HEK293 (cell line): ENCODE measurements around the gene DPT.

Experiments
- CTCF ChIA-PET: fragments of 350-600 bp; formaldehyde crosslinking; extraction: SDS; loops from one replicate; lab custom pipeline; 2021; ENCODE audit warnings: antibody characterized with exemption; lab: Yijun Ruan, JAX
- POLR2A ChIA-PET: fragments of 300-600 bp; formaldehyde crosslinking; extraction: SDS; loops from one replicate; lab custom pipeline; 2020; ENCODE audit warnings: antibody characterized with exemption, inconsistent platforms; lab: Yijun Ruan, JAX
- H3K27ac ChIP-seq: fragments of 200-500 bp; sonication (Bioruptor generic); 2 replicates; pipeline ENCODE4 v1.5.1; 2014; ENCODE audit warnings: low read depth, low read length, control low read depth, inconsistent platforms; ENCODE audit errors: extremely low read depth
- H3K36me3 ChIP-seq, 2 experiments: fragments of 200-500 bp in 1 of 2; sonication (Bioruptor generic) in 1 of 2; 1 replicate in 1 of 2; 2 replicates in 1 of 2; pipeline ENCODE4 v1.5.1; 2014 to 2017; ENCODE audit warnings: inconsistent platforms in 2 of 2, low read length in 2 of 2; ENCODE audit not compliant: control insufficient read depth in 2 of 2, insufficient read depth in 1 of 2
- H3K4me1 ChIP-seq: fragments of 200-500 bp; sonication (Bioruptor generic); 2 replicates; pipeline ENCODE4 v1.5.1; 2014; ENCODE audit warnings: mild to moderate bottlenecking, low read length, inconsistent platforms; ENCODE audit not compliant: control insufficient read depth, insufficient read depth
- H3K4me3 ChIP-seq: 2 replicates; pipeline ENCODE4 v1.5.1; 2011; ENCODE audit warnings: low read depth, mild to moderate bottlenecking, control low read depth, low read length, moderate library complexity
- H3K9me3 ChIP-seq: fragments of 200-500 bp; sonication (Bioruptor generic); 2 replicates; pipeline ENCODE4 v1.5.1; 2014; ENCODE audit warnings: low read depth, low read length, inconsistent platforms; ENCODE audit not compliant: control insufficient read depth, insufficient read depth
- FEZF1 ChIP-seq: fragments of 450-650 bp; formaldehyde crosslinking; IDR thresholded peaks from 2 replicates; pipeline ENCODE4 v1.5.1; 2016; ENCODE audit warnings: missing biosample characterization, missing genetic modification characterization
- HOXC10 ChIP-seq: sonication (generic); formaldehyde crosslinking; IDR thresholded peaks from 2 replicates; pipeline ENCODE4 v1.8.1; 2023; ENCODE audit warnings: mild to moderate bottlenecking, missing genetic modification reagents
- MZF1 ChIP-seq: fragments of 450-650 bp; formaldehyde crosslinking; IDR thresholded peaks from 2 replicates; pipeline ENCODE4 v1.5.1; 2017; ENCODE audit warnings: missing biosample characterization, missing genetic modification characterization, borderline replicate concordance
- YY1 ChIP-seq: fragments of 450-650 bp; formaldehyde crosslinking; IDR thresholded peaks from 2 replicates; pipeline ENCODE4 v1.5.1; 2018; ENCODE audit warnings: missing biosample characterization, missing genetic modification characterization
- ZBTB48 ChIP-seq: fragments of 450-650 bp; formaldehyde crosslinking; IDR thresholded peaks from 2 replicates; pipeline ENCODE4 v1.5.1; 2016; ENCODE audit warnings: missing biosample characterization, missing genetic modification characterization
- ZFP3 ChIP-seq: fragments of 450-650 bp; formaldehyde crosslinking; IDR thresholded peaks from 2 replicates; pipeline ENCODE4 v1.5.1; 2016; ENCODE audit warnings: low read depth, missing biosample characterization, missing genetic modification characterization
- ZNF114 ChIP-seq: fragments of 450-650 bp; formaldehyde crosslinking; IDR thresholded peaks from 2 replicates; pipeline ENCODE4 v1.5.0; 2017; ENCODE audit warnings: missing biosample characterization, missing genetic modification characterization
- ZNF140 ChIP-seq: fragments of 450-650 bp; formaldehyde crosslinking; IDR thresholded peaks from 2 replicates; pipeline ENCODE4 v1.5.1; 2016; ENCODE audit warnings: missing biosample characterization, missing genetic modification characterization
- ZNF146 ChIP-seq: fragments of 450-650 bp; formaldehyde crosslinking; IDR thresholded peaks from 2 replicates; pipeline ENCODE4 v1.5.1; 2016; ENCODE audit warnings: missing biosample characterization, missing genetic modification characterization
- ZNF155 ChIP-seq: fragments of 450-650 bp; formaldehyde crosslinking; IDR thresholded peaks from 2 replicates; pipeline ENCODE4 v1.5.1; 2016; ENCODE audit warnings: missing biosample characterization, missing genetic modification characterization
- ZNF211 ChIP-seq: fragments of 450-650 bp; formaldehyde crosslinking; IDR thresholded peaks from 2 replicates; pipeline ENCODE4 v1.5.1; 2016; ENCODE audit warnings: low read depth, missing biosample characterization, missing genetic modification characterization
- ZNF23 ChIP-seq: fragments of 450-650 bp; formaldehyde crosslinking; IDR thresholded peaks from 2 replicates; pipeline ENCODE4 v1.5.1; 2016; ENCODE audit warnings: missing biosample characterization, missing genetic modification characterization, borderline replicate concordance
- ZNF398 ChIP-seq: fragments of 450-650 bp; formaldehyde crosslinking; IDR thresholded peaks from 2 replicates; pipeline ENCODE4 v1.5.1; 2017; ENCODE audit warnings: missing biosample characterization, missing genetic modification characterization
- ZNF510 ChIP-seq: fragments of 450-650 bp; formaldehyde crosslinking; IDR thresholded peaks from 2 replicates; pipeline ENCODE4 v1.5.1; 2018; ENCODE audit warnings: mild to moderate bottlenecking, missing genetic modification characterization, missing biosample characterization; ENCODE audit not compliant: insufficient replicate concordance
- ZNF514 ChIP-seq: fragments of 450-650 bp; formaldehyde crosslinking; IDR thresholded peaks from 2 replicates; pipeline ENCODE4 v1.5.1; 2016; ENCODE audit warnings: missing biosample characterization, missing genetic modification characterization
- ZNF518A ChIP-seq: fragments of 450-650 bp; formaldehyde crosslinking; conservative IDR thresholded peaks from 2 replicates; pipeline ENCODE4 v1.5.1; 2016; ENCODE audit warnings: low read depth, missing biosample characterization, missing genetic modification characterization
- ZNF596 ChIP-seq: fragments of 450-650 bp; IDR thresholded peaks from 2 replicates; pipeline ENCODE4 v1.5.0; 2018; ENCODE audit warnings: missing biosample characterization, mild to moderate bottlenecking, missing genetic modification characterization, moderate library complexity
- ZNF621 ChIP-seq: fragments of 450-650 bp; formaldehyde crosslinking; IDR thresholded peaks from 2 replicates; pipeline ENCODE4 v1.5.1; 2017; ENCODE audit warnings: missing biosample characterization, missing genetic modification characterization
- ZNF624 ChIP-seq: fragments of 450-650 bp; formaldehyde crosslinking; IDR thresholded peaks from 2 replicates; pipeline ENCODE4 v1.5.1; 2017; ENCODE audit warnings: missing biosample characterization, missing genetic modification characterization
- ZNF629 ChIP-seq: fragments of 450-650 bp; formaldehyde crosslinking; IDR thresholded peaks from 2 replicates; pipeline ENCODE4 v1.5.1; 2017; ENCODE audit warnings: missing biosample characterization, missing genetic modification characterization
- ZNF660 ChIP-seq: fragments of 450-650 bp; IDR thresholded peaks from 2 replicates; pipeline ENCODE4 v1.5.1; 2018; ENCODE audit warnings: missing biosample characterization, mild to moderate bottlenecking, missing genetic modification characterization
- ZNF701 ChIP-seq: fragments of 450-650 bp; formaldehyde crosslinking; IDR thresholded peaks from 2 replicates; pipeline ENCODE4 v1.5.1; 2016; ENCODE audit warnings: missing biosample characterization, missing genetic modification characterization
- ZNF76 ChIP-seq: fragments of 450-650 bp; formaldehyde crosslinking; IDR thresholded peaks from 2 replicates; pipeline ENCODE4; 2016; ENCODE audit warnings: low read depth, missing biosample characterization, missing genetic modification characterization, borderline replicate concordance
- ZSCAN30 ChIP-seq: fragments of 450-650 bp; IDR thresholded peaks from 2 replicates; pipeline ENCODE4 v1.5.1; 2018; ENCODE audit warnings: missing biosample characterization, mild to moderate bottlenecking, missing genetic modification characterization, moderate library complexity
- TF ChIP-seq, protein P1 (sequence below): fragments of 450-650 bp; formaldehyde crosslinking; IDR thresholded peaks from 2 replicates; pipeline ENCODE4 v1.5.1; 2016; ENCODE audit warnings: missing biosample characterization, missing genetic modification characterization
- TF ChIP-seq, protein P2 (sequence below): fragments of 450-650 bp; formaldehyde crosslinking; IDR thresholded peaks from 2 replicates; pipeline ENCODE4 v1.5.1; 2016; ENCODE audit warnings: missing biosample characterization, missing genetic modification characterization

Gene DPT

DNA sequence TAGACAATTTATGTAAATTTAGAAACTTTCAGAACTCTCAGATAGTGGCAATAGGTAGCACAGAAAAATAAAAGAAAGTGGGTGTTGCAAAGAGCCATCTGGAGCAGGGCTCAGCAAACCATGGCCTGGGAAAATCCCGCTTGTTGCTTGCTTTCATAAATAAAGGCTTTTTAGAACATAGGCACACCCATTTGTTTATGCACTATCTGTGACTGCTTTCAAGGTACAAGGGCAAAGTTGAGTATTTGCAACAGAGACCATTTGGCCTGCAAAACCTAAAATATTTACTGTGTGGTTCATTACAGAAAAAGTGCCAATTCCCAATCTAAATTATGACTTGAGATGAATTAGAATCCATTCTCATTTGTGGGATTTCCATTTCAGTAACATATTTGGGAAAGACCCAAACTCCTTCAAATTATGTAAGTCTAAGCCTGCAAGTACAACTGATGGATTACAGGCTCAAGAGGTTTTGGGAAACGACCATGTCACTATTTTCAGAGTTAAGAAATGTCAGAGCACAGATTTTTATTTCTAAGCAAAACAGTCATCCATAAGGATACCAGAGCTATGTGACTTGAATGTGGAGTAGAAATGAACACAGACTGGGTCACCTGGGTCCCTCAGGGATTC lies 43.5 kb upstream of the DPT start:
- no peaks in the 10 kb centered on the region for H3K36me3 ChIP-seq
- ChIA-PET CTCF (no interaction called here), POLR2A (no interaction called here)
- no peak for TF ChIP-seq ZNF114 (tag by site-specific recombination)
- TF ChIP-seq, protein P1, sequence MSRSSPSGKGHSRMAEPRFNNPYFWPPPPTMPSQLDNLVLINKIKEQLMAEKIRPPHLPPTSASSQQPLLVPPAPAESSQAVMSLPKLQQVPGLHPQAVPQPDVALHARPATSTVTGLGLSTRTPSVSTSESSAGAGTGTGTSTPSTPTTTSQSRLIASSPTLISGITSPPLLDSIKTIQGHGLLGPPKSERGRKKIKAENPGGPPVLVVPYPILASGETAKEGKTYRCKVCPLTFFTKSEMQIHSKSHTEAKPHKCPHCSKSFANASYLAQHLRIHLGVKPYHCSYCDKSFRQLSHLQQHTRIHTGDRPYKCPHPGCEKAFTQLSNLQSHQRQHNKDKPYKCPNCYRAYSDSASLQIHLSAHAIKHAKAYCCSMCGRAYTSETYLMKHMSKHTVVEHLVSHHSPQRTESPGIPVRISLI (tag by site-specific recombination), result no peak
- TF ChIP-seq ZNF624, result no peak
- no peak for TF ChIP-seq MZF1 (tag by site-specific recombination)
- TF ChIP-seq ZNF76 (tag by site-specific recombination), result no peak
- no peak for TF ChIP-seq ZSCAN30 (tag by site-specific recombination)
- TF ChIP-seq ZNF596 (tag by site-specific recombination), result no peak
- TF ChIP-seq ZNF621 (tag by site-specific recombination), result no peak
- TF ChIP-seq ZNF660, result no peak
- TF ChIP-seq ZNF140 (tag by site-specific recombination), result no peak
- TF ChIP-seq ZNF701 (tag by site-specific recombination), result no peak
- no peak for TF ChIP-seq ZNF518A
- no peaks in the 10 kb centered on the region for H3K4me1 ChIP-seq
- H3K4me3 ChIP-seq, result no peak overlapping the region
- no peaks in the 10 kb centered on the region for H3K9me3 ChIP-seq
- no peak overlapping the region for H3K27ac ChIP-seq

DNA sequence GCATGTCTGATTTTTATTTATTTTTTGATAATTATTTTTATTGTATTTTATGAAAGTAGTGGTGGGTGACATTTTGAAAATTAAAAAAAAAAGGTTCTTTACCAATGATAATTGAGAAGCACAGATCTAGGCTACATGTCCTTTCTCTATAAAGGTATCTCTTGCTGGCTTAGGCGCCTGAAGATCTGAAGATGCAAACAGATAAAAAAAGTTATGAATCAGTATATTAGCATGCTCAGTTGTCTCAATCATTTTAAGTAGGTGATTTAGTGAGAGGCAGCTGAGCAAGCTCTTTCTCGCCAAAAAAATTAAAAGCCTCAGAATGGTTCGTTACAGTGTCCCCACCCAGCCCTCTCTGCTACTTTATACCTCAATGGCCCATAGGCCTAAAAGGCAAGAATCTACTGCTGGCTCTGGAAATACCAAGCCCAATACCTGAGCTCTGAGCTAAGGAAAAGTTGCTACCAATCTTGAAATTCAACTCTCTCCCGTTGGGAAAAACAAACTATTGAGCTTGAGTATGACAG lies 42.2 kb upstream of the DPT start:
- H3K27ac ChIP-seq, result no peak overlapping the region
- no peaks in the 10 kb centered on the region for H3K36me3 ChIP-seq
- CTCF ChIA-PET, result no interaction called here
- H3K9me3 ChIP-seq, result no peaks in the 10 kb centered on the region
- no peaks in the 10 kb centered on the region for H3K4me1 ChIP-seq
- H3K4me3 ChIP-seq, result no peak overlapping the region
- POLR2A ChIA-PET, result no interaction called here
- TF ChIP-seq ZNF629 (tag by site-specific recombination) (no peak), YY1 (no peak), ZNF23 (tag by site-specific recombination) (no peak), ZNF140 (tag by site-specific recombination) (no peak), HOXC10 (CRISPR knock-in tag) (no peak), ZNF146 (tag by site-specific recombination) (no peak), FEZF1 (tag by site-specific recombination) (no peak), ZFP3 (tag by site-specific recombination) (no peak), ZNF398 (no peak), ZNF514 (no peak), ZNF155 (tag by site-specific recombination) (no peak), ZNF211 (tag by site-specific recombination) (no peak), ZNF510 (tag by site-specific recombination) (no peak), ZBTB48 (tag by site-specific recombination) (no peak)
- TF ChIP-seq, protein P2, sequence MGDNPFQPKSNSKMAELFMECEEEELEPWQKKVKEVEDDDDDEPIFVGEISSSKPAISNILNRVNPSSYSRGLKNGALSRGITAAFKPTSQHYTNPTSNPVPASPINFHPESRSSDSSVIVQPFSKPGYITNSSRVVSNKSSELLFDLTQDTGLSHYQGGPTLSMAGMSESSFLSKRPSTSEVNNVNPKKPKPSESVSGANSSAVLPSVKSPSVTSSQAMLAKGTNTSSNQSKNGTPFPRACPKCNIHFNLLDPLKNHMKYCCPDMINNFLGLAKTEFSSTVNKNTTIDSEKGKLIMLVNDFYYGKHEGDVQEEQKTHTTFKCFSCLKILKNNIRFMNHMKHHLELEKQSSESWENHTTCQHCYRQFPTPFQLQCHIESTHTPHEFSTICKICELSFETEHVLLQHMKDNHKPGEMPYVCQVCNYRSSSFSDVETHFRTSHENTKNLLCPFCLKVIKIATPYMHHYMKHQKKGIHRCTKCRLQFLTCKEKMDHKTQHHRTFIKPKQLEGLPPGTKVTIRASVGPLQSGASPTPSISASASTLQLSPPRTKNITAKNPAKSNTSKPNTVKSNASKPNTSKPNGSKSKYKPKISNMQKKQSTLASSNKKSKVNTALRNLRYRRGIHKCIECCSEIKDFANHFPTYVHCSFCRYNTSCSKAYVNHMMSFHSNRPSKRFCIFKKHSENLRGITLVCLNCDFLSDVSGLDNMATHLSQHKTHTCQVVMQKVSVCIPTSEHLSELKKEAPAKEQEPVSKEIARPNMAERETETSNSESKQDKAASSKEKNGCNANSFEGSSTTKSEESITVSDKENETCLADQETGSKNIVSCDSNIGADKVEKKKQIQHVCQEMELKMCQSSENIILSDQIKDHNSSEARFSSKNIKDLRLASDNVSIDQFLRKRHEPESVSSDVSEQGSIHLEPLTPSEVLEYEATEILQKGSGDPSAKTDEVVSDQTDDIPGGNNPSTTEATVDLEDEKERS (tag by site-specific recombination), result no peak
